Right lobe of liver (tissue), 4 donors: ENCODE data around the gene ZBTB7C.

Source experiments
- CTCF ChIP-seq, 4 donors: fragments of 200-600 bp in 3 of 4; fragments of 450-650 bp in 1 of 4; IDR thresholded peaks; one replicate each; pipeline versions ENCODE4 v1.5.1 to v1.8.0; 2016 to 2022; ENCODE audit warnings: antibody characterized with exemption in 4 of 4, mild to moderate bottlenecking in 2 of 4
- POLR2A ChIP-seq: fragments of 450-650 bp; IDR thresholded peaks from one replicate; pipeline ENCODE4 v1.6.1; 2017; ENCODE audit warnings: antibody characterized with exemption, mild to moderate bottlenecking
- donor health status: DM: no; HTN: no; CAD: no.
- donor health status: DM: no; HTN: no; CAD: no.
- donor health status: DM: no; HTN: yes; CAD: no.

GRCh38 chr18:48356909-48357631, 52.1 kb downstream of the ZBTB7C start:
- TF ChIP-seq CTCF (IDR thresholded peaks at IDR 0.05) (no peak), POLR2A (no peak)
